GM19463 (cell line): ENCODE measurements around the gene SDHB.

ENCODE experiments used
- ATAC-seq: cut with Tn5 transposase; IDR thresholded peaks from one replicate; pipeline ENCODE4 v1.9.1; 2021; ENCODE audit warnings: mild to moderate bottlenecking, moderate library complexity; ENCODE audit not compliant: unreplicated experiment

The SDHB gene

DNA sequence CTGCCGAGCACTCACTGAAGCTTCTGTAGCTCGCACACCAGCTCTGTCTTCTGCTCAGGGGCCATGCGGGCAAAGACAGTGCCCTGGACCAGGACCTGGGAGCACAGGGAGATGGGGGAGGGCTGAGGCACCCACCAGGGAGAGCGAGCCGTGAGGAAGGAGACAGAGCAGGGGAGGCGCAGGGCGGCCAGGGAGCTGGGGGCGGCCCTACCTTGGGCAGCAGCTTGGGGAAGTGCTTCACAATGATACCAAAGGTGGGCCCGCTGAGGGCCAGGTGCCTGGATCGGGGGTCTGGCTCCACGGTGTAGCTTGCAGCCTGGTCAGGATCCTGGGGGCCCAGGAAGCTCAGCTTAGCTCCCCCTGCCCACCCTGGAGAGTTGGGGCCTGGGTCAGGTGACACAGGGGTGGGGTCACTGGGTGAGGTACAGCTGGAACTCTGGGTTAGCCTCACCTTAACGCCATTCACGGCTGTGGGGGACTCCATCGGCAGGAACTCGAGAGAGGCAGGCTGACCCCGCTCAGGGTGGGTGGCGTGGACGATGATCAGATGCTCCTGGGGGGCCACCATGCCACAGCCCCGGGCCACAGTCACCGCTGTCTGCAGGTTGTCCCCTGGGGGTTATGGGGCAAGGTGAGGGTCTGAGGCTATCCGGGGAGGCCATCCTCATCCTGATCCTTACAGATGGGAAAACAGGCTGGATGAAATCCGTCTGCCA, 64.0 kb downstream of the SDHB start:
- no peak for ATAC-seq

DNA sequence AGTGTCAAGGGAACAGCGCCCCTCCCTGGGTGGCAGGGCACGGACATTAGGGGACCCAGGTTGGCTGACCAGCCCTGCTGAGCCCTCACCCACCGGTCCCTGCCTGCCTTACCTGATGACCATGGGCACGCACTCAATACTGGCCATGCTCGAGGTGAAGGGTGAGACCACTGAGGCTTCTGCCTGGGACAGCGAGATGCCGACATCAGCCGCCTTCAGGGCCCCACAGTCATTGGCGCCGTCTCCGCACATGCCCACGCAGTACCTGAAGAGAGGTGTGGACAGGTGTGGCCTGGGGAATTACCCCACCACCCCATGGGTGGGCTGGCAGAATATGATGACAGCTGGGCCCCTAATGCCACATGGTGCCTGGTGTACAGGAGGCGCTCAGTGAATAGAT, 65.6 kb downstream of the SDHB start:
- ATAC-seq: no peak

DNA sequence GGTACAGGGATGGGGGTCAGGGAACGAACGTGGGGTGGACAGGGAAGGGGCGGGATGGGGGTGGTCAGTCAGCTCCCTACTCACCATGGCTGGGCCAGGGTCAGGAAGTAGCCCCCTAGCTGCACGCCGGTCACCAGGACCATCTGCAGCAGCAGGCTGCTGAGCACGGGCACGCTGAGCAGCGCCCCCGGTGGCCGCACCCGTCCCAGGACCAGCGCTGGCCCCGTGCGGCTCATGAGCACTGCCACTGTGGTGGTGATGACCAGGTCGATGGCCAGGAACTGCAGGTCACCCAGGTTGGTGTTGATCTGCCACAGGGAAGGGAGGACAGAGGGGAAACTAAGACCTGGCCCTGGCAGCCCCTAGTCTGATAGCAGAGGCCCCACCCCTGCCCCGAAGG, 66.9 kb downstream of the SDHB start:
- ATAC-seq: no peak

DNA sequence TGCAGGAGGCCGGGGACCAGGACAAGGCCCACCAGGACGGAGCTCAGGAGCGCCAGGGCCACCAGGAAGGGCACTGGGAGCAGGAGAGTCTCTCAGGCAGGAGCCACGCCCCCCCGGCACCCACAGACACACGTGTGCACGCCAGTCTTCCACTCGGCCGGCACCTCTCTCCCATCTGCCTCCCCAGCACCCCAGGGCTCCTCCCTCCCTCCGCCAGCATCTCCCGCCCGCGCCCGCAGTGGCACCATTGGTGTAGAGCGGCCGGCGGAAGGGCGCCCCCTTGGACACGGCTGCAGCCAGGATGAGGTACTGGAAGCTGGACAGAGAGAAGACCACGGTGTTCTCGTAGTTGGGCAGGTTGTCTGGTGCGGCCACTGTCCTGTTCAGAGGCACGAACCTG, 67.3 kb downstream of the SDHB start:
- no peak for ATAC-seq

DNA sequence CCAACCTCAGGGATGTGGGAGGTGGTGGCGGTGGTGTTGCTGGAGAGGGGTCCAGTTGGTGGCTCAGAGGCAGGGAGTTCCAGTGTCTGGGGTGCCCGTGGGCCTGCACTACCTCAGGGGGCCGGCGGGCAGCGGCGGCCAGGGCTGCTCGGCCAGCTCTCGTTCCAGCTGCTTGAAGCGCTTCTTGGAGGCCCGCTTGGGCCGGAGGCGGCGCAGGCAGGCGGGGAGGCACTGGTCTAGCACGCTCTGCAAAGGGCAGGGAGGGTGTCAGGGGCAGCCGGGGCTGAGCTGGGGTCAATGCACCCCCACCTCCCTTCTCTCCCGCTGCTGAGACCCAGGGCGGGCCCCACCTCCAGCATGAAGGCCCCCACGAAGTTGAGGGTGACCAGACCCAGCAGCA, 67.7 kb downstream of the SDHB start:
- no peak for ATAC-seq

DNA sequence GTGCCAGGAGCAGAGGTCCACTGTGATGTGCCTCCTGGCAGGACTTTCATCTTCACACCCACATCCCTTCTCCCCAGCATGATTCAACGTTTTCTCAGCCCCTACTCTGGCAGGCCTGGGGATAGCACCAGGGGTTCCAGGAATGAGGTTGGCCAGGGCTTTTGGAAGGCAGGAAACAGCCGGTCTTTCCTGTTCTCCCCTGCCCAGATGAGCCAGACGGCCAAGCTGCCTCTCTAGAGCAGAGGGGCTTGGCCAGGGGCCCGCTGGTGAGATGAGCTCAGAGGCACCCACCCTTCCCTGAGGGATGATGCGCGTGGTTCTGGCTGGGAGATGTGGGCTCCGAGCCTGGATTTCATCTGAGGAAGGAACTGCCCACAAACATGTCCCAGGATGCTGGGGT, 69.1 kb downstream of the SDHB start:
- ATAC-seq: no peak

DNA sequence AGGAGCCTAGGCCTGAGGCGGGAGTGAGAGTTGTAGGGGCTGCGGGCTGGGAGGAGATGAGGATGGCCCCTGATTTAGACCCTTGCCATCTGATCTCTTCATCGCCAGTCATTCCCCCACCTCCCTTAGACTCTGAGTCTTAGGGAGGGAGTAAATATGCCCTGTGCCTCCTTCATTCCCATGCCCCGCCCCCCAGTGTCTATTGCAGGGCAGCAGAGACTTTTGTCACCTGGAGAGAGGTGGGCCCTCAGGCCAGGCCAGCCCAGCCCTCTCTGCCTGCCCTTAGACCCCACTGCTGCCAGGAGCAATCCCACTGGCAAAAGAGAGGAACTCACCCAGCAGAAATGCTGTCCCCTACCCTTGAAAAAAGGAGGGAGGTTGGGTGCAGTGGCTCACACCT, 70.2 kb downstream of the SDHB start:
- ATAC-seq: no peak

DNA sequence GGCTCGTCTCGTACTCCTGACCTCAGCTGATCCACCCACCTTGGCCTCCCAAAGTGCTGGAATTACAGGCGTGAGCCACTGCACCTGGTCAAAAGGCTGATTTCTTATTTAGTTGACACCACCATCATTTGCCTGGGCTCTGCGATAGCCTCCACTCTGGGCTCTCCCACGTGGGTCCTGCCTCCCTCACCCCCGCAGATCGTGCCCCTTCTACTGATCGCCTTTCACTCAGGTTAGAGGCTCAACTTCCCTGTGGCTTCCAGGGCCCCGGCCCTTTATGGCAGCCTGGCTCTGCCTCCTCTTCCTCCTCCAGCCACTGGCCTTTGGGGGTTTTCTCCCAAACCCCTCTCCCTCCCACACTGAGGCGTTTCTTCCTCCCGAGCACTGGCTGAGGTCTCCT, 70.9 kb downstream of the SDHB start:
- ATAC-seq: no peak

DNA sequence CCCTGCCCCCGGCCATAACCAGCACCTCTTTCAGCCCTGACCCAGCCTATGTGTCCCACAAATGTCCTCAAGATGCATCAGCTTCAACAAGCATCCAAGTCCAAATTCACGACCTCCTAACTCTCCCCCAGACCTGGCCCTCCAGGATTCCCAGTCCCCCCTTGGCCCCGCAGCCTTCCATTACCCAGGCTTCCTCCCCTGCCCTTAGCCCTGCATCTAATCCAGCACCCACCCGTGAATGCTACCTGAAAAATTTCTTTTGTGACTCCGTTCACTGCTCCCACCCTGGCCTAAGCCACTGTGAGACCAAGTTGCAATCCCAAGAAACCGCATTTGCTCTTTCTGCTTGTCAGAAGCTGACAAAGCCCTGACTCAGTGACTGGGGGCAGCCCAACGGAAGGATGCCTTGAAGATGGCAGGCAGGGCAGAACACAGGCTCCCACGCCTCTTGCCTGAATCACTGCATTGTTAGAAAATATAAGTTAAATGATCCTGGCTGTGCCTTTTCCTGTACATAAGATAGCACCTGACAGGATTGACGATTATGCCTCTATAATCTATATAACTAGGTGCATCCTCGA, 72.5 kb downstream of the SDHB start:
- no peak for ATAC-seq

DNA sequence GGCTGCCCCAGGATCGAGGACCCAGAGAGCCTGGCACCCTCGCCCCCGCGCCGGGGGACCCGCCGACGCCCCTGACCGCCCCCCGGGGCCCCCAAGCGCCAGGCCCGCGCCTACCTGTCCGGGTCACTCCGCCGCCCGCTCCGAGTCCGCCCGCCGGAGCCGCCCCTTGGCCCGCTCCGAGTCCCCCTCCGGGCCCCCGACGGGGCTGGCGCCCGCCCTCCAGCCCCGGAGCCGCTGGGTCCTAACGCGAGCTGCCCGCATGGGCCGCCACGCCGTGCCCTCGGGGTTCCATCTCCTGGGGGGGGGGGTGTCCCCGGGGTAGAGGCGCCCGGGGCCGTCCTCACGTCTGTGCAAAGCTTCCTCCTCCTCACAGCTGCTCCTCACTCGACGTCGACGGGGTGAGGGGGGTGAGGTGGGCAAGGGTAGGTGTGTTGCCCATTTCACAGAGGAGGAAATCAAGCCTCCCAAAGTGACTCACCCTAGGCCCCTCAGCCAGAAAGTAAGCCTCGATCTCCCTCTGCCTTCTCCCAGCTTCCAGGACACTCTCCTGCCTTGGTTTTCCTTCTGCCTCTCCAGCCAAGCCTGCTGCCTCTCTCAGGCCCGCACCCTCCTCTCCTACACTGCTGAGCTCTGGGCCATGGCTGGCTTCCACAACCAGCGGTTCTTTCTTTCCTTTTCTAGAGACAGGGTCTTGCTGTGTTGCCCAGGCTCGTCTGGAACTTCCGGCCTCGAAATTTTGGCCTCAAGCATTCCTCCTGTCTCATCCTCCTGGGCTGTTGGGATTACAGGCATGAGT, 73.2 kb downstream of the SDHB start, which contains the start of gene MFAP2:
Gene MFAP2, minus strand, starts transcription at position 148 of the 796 bp plus-strand sequence. CDS start 2,347 bp downstream, outside the sequence.
- no peak for ATAC-seq

DNA sequence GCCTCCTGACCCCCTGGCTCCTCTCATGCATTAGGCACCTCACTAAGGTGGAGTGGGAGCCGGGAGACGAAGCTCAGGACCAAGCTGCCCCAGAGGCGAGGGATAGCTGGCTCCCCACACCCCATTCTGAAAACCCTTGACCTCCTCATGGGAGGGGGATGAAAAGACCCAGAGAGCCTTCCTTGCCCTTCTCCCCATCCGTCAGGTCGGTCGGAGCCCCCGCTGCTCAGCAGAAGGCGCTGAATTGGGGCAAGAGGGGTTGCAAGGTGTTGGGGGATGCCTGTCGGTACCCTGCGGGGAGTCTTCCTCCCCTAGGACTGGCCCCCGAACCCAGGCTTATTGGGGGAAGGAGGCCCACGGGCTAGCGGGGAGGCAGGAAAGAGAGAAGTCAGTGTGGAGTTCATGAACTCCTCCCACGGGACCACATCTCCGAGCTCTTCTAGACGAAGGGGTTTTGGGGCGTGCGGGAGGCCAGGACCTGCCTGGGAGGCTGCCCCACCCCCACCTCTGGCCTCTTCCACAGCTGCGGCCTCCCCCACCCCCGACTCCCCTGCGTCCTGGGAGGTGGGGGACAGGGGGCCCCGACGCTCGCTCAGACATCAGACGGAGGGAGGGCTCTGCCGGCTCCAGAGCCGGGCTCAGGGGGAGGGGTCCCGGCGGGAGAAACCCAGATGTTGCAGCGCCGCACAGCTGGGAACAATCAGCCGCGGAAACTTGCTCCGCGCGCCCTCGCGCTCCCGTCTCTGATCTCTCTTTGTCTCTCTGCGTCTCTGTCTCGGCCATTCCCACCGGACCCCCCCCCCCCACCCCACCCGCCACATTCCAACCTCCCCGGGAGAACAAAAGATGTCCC, 74.1 kb downstream of the SDHB start:
- no peak for ATAC-seq

DNA sequence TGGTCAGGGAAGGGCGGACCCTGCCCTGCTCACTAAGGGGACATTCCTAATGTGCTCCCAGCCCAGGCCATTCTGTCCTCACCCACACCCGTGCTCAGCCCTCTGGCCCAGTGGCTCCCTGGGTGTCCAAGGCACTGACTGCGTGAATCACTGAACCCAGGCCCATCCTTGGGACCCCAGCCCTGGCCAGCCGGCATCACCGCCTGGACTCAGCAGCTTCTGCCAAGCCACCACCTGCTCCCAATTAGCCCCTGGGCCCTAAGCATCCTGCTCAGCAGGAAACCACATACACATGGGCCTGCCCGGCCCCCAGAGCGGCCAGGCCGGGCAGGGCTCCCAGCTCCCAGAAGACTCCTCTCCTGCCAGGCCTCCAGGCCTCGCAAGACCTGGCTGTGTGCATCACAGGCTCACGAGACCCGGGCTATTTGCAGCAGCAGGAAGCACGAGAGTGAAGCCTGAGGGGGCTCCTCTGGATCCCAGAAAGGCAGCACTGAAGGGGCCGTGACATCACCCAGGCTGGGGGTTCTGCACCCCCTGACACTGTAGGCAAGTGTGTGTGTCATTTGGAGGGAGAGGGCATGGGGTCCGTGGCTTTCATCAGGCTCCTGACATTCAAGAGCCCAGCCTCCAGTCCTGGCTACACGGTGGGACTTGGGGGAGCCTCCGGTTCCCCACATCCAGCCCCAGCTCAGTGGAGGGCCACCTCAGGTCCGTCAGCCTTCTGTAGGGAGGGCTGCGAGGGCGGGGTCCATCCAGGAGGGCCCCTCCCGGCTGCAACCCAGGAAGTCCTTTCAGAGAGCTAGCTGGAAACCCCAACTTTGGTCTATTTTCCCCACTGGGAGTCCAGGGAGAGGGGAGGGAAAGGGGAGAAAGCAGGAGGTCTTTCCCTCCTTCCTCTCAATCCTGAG, 75.0 kb downstream of the SDHB start:
- ATAC-seq: no peak

DNA sequence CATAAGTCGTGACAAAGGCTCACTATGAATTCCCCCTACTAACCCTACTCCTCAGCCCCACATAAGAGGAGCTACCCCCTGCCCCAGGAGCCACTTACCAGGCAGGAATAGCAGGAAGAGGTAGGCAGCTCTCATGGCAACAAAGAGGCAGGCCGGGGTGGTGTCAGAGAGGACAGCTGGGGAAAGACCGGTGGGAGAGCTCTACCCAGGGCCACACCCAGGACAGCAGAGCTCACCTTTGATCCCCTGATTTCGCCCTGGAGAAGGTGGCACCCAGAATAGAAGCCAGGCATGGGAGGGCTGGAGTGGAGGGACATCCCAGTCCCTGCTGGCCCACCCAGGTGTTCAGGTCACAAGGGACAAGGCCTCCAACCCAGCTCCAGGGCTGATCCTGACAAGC, 75.7 kb downstream of the SDHB start:
- ATAC-seq: no peak

DNA sequence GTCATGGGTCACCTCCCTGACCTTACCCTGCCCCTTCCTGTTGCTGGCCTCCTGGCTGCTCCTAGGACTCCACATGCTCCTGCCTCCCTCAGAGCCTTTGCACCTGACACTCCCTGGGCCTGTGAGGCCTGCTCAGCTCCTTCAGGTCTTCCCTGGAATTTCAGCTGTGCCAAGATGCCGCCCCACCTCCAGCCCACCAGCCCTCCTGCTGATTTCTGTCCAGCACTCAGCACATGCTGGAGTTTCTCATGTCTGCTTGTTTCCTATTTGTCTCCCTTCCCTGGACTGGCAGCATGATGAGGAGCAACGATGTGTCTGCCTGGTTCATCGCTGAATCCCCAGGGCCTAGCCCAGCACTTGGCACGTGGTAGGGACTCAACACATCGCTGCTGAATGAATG, 76.5 kb downstream of the SDHB start:
- no peak for ATAC-seq

DNA sequence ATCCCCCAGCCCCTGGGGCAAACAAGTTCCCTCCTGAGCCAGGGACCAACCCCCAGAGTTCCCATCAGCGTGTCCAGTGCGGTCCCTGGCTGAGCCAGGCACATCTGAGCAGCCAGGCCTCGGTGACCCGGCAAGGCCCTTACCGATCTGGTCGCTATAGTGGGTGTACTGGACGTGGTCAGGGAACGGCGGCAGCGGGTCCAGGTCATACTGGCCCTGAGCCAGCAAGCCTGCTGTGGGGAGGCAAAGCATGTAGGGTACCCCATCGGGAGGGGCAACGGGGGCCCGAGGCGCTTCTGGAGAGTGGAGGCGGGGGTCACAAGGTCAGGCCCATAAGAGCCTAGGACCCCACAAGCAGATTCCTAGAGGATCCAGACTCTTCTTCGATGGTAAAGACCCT, 76.9 kb downstream of the SDHB start:
- ATAC-seq: no peak

DNA sequence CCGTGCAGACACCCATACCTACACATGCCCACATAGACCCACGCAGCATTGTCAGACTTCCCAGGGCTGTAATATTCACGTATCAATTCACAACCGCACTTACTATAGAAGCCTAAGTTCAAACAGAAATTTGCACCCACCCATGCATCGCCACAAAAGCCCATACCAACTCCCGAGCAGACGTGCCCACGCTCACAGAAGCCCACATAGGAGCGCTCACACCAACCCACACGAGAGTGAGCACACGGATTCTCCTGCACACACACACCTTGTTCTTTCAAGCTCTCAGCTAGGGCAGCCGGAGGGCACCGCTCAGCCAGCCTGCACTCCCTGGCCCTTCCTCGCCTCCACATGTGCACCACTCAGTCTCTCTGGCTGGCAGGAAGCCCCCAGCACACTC, 78.0 kb downstream of the SDHB start:
- ATAC-seq: no peak

DNA sequence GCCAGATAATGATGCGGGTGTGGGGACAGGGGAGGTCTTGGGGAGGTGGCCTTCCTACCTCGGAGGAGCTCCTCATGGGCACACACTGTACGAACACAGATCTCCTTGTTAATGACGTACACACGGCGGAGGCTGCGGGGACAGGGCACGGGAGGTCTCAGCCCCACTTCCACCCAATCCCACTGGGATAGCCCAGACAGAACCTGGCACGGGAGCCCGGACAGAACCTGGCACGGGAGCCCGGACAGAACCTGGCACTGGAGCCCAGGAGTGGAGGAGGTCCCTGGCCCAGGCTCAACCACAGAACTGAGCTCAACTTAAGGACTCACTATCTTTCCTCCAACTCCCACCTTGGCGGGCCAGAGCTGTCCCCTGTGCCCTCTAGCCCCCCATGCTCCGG, 78.6 kb downstream of the SDHB start:
- no peak for ATAC-seq

DNA sequence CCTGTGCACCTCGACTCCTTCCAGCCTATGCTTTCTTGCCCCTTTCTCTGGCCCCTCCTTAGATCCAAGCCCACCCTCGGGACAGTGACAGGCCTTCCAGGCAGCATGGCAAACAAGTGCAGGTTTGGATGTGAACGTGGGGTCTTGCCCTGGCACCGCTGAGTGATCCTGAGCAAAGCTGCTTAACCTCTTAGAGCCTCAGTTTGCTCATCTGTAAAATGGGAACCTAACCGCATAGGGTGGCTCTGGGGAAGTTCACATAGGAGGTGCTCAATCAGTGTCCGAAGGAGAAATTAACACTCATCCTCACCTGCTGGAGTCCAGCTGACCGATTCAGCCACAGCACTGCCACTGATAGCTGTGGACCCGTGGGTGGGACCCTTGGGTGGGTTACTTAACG, 80.6 kb downstream of the SDHB start:
- no peak for ATAC-seq

DNA sequence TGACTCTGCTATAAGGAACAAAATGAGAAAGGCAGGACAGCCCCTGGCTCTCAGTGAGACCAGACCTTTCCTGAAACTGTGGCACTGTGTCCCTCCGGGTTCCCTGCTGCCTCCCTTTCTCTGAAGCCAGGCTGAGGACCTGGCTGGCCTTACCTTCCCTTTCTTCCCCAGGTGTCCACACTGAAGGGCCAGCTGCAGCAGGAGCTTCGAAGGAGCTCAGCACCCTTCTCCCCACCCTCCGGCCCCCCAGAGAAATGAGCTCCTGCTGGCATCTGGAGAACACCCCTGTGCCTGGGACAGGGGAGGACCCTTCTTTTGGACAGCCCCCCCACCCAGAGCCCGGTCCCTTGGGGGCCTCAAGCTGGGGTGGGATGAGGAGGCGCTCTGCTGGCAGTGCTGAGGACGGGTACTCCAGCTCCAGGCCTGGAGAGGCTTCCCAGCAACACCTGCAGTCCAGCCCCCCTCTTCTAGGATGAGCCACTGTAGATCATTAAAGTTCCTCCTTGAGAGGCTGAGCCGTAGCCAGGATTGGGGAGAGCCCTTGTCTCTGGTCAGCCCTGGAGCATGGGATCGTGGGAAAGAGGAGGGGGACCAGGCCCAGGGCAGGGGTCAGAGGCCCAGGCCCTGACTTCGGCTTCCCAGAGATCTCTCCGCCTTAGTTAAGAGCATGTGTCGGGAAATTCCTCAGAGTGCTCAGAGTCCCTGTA, 81.5 kb downstream of the SDHB start:
- no peak for ATAC-seq
